ENCODE measurements around the gene C6orf89. TPM values are rescaled to one million over a fixed set of nuclear protein-coding genes. Genes with fewer than 3 reads are reported as not detected.

C6orf89 gene
- total and polyA plus RNA-seq, 2 of the 8 experiments (the other 6 are each of a cell fraction or from before 2014, with no cell fraction given) = 4.6 to 12.3 TPM

- TF ChIP-seq E2F6 (IDR thresholded peaks at IDR 0.05) = no peak
- TF ChIP-seq POU5F1 (IDR thresholded peaks at IDR 0.05; ENCODE audit: low read depth, low read length) = no peak
- no peak for TF ChIP-seq SP1 (IDR thresholded peaks at IDR 0.05; ENCODE audit: low read depth, low read length)
- TF ChIP-seq EP300 (IDR thresholded peaks at IDR 0.05; ENCODE audit: borderline replicate concordance in 1 of 2, low read depth in 2 of 2, low read length in 2 of 2) = no peak
- TF ChIP-seq NRF1 (IDR thresholded peaks at IDR 0.05; ENCODE audit: low read depth, low read length) = no peak
- TF ChIP-seq CHD7 (IDR thresholded peaks at IDR 0.05; ENCODE audit: insufficient replicate concordance, low read length) = no peak
- no peak for TF ChIP-seq RXRA (IDR thresholded peaks at IDR 0.05; ENCODE audit: insufficient read depth, low read depth, low read length)
These were observed 30.0 kb upstream of the C6orf89 start (continued) for GRCh38 chr6:36855750-36856149.
